NOMO-1 treated with dmso at 0.1 percent for 144 hours (cell line): ENCODE results near the gene FAM83G.

Experiments used
- DNase-seq: peaks from one replicate; lab custom pipeline; 2025; ENCODE audit not compliant: unreplicated experiment; lab: John Stamatoyannopoulos, UW

Gene FAM83G

DNA sequence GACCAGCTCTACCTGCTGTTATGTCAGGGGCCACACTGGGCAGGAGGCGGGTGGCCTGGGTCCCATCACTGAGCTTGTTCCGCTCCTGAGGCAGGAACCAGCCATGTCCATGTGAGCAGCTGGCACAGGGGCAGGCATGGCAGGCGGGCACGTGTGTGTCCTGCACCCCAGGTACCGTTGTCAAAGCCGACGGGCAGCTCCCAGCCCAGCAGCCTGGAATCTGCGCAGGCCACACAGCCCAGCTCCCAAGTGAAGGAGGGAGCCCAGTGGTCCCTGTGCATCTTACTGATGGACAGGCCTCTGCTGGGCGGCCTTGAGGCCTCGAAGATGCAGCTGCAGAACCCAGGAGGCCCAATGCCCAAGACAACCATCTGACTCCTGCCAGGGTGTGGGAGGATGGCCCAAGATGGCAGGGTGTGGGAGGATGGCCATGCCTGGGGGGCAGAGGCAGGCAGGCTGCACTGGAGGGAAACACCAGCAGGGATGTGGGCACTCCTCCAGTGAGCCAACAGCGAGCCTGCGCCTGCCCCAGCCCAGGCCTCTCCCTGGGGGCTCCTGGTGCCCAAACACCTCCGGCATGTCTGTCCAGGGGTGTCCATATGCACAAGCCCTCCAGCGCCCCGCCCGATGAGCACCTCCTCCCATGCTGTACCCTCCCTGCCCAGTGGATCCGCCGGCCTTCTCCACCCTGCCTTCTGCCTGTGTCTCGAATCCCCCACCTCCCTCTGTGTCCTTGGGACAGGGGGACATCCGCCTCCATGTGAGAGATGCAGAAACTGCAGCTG is 12.8 kb downstream of the FAM83G start:
- no peak for DNase-seq

- no peak for DNase-seq
These were observed 14.2 kb downstream of the FAM83G start for GRCh38 chr17:18990331-18990730.

DNA sequence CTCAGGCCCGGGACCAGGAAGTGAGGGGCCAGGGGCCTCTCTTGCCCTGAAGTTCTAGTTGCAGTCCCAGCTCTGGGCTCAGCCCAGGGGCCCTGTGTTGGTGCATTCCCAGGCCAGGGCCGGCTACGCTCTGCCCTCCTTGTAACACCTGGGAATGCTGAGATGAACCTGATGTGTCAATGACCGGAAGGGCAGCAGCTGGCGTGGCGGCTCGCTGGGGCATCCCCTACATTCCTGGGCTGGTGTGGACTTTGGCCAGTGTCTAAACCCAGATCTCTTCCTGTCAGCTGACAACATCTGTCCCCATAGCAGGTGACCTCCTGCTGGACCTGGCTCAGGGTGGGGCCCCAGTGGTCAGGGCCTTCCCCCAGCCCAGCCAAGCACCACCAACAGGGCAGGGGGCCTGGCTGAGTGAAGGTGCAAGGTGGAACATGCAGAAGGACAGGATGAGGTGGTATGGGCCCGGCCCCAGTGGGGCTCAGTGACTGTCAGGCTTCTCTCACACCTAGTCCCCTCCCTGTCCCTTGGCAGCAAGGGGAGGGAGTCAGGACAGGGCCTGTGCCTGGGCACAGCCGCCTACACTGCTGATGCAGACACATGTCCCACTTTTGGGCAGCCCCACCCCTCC is 15.9 kb downstream of the FAM83G start:
- DNase-seq = no peak

DNA sequence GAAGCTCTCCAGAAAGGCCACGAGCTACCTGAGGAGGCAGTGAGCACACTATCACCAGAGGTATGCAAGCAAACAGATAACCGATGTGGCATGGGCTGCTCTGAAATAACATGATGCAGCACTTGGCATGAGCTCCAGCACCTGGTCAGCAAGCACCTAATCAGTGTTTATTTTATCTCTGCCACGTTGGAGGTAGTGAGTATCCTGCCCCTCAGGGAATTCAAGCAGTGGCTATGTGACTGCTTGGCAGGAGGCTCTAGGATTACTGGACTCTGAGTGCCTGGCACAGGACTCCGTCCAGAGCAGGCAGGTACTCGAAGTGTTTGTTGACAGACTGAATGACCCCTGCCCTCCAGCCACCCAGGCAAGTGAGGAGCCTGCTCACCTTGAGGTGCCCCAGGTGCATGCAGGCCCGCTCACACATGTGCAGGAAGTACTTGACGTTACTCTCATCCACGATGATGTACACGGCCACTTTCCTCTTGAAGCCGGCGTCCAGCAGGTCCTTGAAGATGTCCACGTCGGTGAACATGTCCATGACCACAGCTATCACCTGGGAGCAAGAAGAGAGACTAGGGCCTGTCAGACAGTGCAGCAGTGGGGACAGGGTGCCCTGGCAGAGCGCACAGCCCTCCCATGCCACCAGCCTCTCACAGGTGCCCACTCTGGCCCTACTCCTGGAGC is 16.6 kb downstream of the FAM83G start:
- DNase-seq = no peak

- no peak for DNase-seq
These were observed 17.3 kb downstream of the FAM83G start for GRCh38 chr17:18987230-18987610.

DNA sequence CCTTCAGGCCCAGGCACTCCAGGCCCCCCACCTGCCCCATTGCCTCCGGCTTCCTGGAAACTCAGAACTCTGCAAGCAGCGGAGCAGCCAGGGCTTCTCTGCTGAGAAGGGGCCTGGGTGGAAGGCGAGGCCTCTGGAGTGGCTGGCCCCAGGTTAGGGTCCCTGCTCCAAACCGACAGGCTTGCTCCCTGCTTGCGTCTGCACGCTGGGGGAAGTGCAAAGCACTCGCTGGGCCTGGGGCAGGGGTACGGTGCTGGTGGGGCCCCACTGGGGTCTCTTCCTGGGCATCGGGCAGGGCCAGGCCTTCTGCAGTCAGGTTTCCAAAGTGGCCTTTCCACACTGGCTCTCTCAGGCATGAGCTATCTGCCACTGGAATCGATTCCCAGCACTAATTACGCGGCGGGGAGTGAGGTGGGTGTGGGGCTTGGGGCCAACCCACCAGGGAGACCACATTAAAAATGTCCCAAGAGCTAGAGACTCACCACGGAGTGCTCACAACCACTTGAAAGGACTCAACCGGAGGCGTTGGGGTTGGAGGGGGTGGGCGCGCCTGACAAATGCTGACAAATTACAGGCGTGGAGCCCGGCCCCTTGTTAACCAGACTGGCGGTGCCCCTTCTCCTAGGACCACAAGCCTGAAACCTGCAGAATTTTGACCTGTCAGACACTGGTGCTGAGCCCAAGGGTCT is 17.9 kb downstream of the FAM83G start:
- DNase-seq = no peak

GRCh38 chr17:18985475-18985874 is 19.1 kb downstream of the FAM83G start:
- DNase-seq = no peak

DNA sequence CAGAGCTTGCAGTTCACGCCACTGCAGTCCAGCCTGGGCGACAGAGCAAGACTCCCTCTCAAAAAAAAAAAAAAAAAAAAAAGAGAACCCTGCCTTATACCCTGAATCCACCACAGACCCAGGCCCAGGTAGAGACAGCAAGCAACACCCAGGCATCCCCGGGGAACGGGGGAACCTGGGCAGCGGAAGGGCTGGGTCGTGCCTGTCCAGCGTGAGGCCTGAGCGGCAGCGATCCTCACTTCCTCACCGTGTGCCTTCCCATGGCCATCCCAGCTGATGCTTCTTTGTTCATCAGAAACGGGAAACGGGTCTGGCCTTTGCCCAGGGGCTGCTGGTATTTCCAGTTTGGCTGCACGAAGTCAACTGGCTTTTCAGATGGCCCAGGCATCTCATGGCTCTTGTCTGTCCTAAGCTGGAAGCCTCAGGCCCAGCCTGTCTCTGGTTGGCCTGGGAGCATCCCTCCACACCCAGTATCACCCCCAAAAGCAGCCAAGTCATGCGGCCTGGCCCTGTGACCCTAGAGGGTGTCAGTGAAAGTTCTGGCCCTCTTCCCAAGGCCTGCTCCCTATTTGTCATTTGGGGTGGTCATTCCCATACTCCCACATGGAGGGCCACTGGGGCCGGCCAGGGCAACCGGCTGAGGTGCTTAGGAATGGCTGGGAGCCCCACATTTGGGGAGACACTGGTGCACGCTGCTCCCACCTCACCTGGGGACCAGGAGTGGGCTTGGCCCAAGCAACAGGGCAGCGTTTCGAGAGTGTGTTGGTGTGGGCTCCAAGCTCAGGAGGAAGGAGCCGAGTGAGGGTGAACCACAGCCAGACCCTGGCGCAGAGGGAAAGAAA is 20.1 kb downstream of the FAM83G start:
- DNase-seq = no peak

- no peak for DNase-seq
These were observed 22.7 kb downstream of the FAM83G start for GRCh38 chr17:18981642-18982424.

DNA sequence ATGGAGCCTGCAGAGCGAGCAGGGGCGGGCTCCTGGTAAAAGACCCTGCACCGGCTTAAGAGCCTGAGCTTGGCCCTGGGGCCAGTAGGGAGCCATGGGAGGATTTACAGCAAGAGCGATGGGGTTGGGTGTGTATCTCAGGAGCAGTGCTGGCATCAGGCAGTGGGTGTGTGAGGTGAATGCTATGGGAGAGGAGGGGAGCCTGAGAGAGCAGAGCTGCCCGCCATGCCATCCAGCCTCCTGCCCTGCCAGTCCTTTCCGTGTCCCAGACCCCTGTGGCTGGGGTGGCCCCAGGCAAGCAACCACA is 23.3 kb downstream of the FAM83G start:
- DNase-seq = no peak

GRCh38 chr17:18980682-18981334 is 23.8 kb downstream of the FAM83G start:
- DNase-seq = no peak

DNA sequence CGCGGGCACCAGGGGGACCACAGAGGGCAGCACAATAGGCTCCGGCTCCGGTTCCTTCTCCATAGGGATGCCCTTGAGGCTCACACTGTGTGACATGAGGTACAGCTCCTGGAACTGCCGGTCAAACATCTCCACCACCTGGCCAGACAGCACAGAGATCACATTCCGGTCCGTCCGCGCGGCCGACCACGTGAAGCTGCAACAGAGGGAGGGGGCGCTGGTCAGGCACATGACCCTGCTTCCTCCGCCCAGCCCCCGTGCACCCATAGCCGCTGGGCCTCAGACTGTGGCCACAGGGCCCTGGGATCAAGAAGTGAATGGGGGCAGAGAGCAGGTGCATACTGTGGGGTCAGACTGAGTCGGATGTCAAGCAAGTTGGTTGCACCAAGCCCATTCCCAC is 25.9 kb downstream of the FAM83G start:
- no peak for DNase-seq

- no peak for DNase-seq
These were observed 26.5 kb downstream of the FAM83G start for GRCh38 chr17:18978050-18978449.

- DNase-seq = no peak
These were observed 26.9 kb downstream of the FAM83G start for GRCh38 chr17:18977646-18978045.

- no peak for DNase-seq
These were observed 27.5 kb downstream of the FAM83G start for GRCh38 chr17:18977021-18977420.

- DNase-seq = no peak
These were observed 28.4 kb downstream of the FAM83G start for GRCh38 chr17:18976201-18976600.

GRCh38 chr17:18975597-18975996 is 29.0 kb downstream of the FAM83G start:
- DNase-seq = no peak

- DNase-seq = no peak
These were observed 30.0 kb downstream of the FAM83G start for GRCh38 chr17:18974407-18975149.

DNA sequence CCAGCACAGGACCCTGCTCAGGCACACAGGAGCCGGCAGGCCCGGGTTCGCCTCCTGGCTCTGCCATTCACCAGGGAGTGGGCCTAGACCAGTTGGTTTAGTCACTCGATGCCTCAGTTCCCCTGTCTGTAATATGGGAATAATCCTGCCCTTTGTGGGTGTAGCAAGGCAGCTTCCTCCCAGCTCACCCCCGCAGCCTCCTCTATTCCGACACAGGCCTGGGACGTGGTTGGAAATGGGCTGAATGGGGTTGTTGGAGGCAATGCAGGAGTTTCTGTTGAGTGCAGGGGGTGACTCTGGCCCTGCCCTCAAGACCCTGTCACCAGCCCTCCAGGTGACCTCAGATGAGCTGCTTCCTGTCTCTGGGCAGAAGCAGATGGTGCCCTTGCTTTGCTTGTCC is 32.8 kb downstream of the FAM83G start:
- DNase-seq = no peak
